ENCODE measurements around the gene F12.

The F12 gene

GRCh38 chr5:177442066-177442826 is 32.9 kb upstream of the F12 start:
- Histone ChIP-seq H2AFZ (ENCODE audit: low read depth) (no peak overlapping the region), H3K4me3 (IDR thresholded peaks at IDR 0.05; ENCODE audit: insufficient read depth, low read depth, low read length) (no peak overlapping the region), H3K36me3 (ENCODE audit: insufficient read depth) (no peaks in the 10 kb centered on the region), H3K4me1 (ENCODE audit: low read depth, poor library complexity, severe bottlenecking) (peaks cover 27% of the 10 kb centered on the region), H3K27me3 (ENCODE audit: insufficient read depth, low read depth) (no peaks in the 10 kb centered on the region), H3K79me2 (ENCODE audit: insufficient read depth, low read depth) (no peaks in the 10 kb centered on the region), H3K27ac (no peak overlapping the region), H4K20me1 (ENCODE audit: insufficient read depth) (no peaks in the 10 kb centered on the region), H3K4me2 (no peak overlapping the region), H3K9ac (no peak overlapping the region)
- no peak for TF ChIP-seq CTCF (conservative IDR thresholded peaks at IDR 0.05; ENCODE audit: low read depth, low read length)

- H3K27ac ChIP-seq = no peak overlapping the region
- no peak overlapping the region for H2AFZ ChIP-seq (ENCODE audit: low read depth)
- H3K4me1 ChIP-seq (ENCODE audit: low read depth, poor library complexity, severe bottlenecking) = peaks cover 27% of the 10 kb centered on the region
- no peak overlapping the region for H3K4me2 ChIP-seq
- H3K79me2 ChIP-seq (ENCODE audit: insufficient read depth, low read depth) = no peaks in the 10 kb centered on the region
- H3K36me3 ChIP-seq (ENCODE audit: insufficient read depth) = no peaks in the 10 kb centered on the region
- no peak overlapping the region for H3K4me3 ChIP-seq (IDR thresholded peaks at IDR 0.05; ENCODE audit: insufficient read depth, low read depth, low read length)
- no peaks in the 10 kb centered on the region for H4K20me1 ChIP-seq (ENCODE audit: insufficient read depth)
- no peak for TF ChIP-seq CTCF (conservative IDR thresholded peaks at IDR 0.05; ENCODE audit: low read depth, low read length)
- no peaks in the 10 kb centered on the region for H3K27me3 ChIP-seq (ENCODE audit: insufficient read depth, low read depth)
- H3K9ac ChIP-seq = no peak overlapping the region
These were observed 31.8 kb upstream of the F12 start for GRCh38 chr5:177440990-177441780.

- no peaks in the 10 kb centered on the region for H4K20me1 ChIP-seq (ENCODE audit: insufficient read depth)
- H3K4me3 ChIP-seq (IDR thresholded peaks at IDR 0.05; ENCODE audit: insufficient read depth, low read depth, low read length) = no peak overlapping the region
- no peak overlapping the region for H3K4me2 ChIP-seq
- no peaks in the 10 kb centered on the region for H3K79me2 ChIP-seq (ENCODE audit: insufficient read depth, low read depth)
- H2AFZ ChIP-seq (ENCODE audit: low read depth) = no peak overlapping the region
- H3K27me3 ChIP-seq (ENCODE audit: insufficient read depth, low read depth) = no peaks in the 10 kb centered on the region
- no peaks in the 10 kb centered on the region for H3K36me3 ChIP-seq (ENCODE audit: insufficient read depth)
- H3K4me1 ChIP-seq (ENCODE audit: low read depth, poor library complexity, severe bottlenecking) = peaks cover 20% of the 10 kb centered on the region
- no peak overlapping the region for H3K9ac ChIP-seq
- no peak overlapping the region for H3K27ac ChIP-seq
- no peak for TF ChIP-seq CTCF (conservative IDR thresholded peaks at IDR 0.05; ENCODE audit: low read depth, low read length)
These were observed 31.0 kb upstream of the F12 start for GRCh38 chr5:177440211-177440989.

GRCh38 chr5:177439518-177440053 is 30.2 kb upstream of the F12 start:
- H3K27me3 ChIP-seq (ENCODE audit: insufficient read depth, low read depth) = no peaks in the 10 kb centered on the region
- H3K4me1 ChIP-seq (ENCODE audit: low read depth, poor library complexity, severe bottlenecking) = peaks cover 12% of the 10 kb centered on the region
- TF ChIP-seq CTCF (conservative IDR thresholded peaks at IDR 0.05; ENCODE audit: low read depth, low read length) = no peak
- H3K4me3 ChIP-seq (IDR thresholded peaks at IDR 0.05; ENCODE audit: insufficient read depth, low read depth, low read length) = no peak overlapping the region
- H3K36me3 ChIP-seq (ENCODE audit: insufficient read depth) = no peaks in the 10 kb centered on the region
- no peaks in the 10 kb centered on the region for H3K79me2 ChIP-seq (ENCODE audit: insufficient read depth, low read depth)
- H3K4me2 ChIP-seq = no peak overlapping the region
- H3K9ac ChIP-seq = no peak overlapping the region
- H4K20me1 ChIP-seq (ENCODE audit: insufficient read depth) = no peaks in the 10 kb centered on the region
- H2AFZ ChIP-seq (ENCODE audit: low read depth) = no peak overlapping the region
- H3K27ac ChIP-seq = no peak overlapping the region

Measured in KMS-11 (cell line).